NCI-H524 (cell line): ENCODE measurements around the gene HJV.
"Not testable (repeated sequence)": the region's sequence is repeated elsewhere in the genome, so short reads cannot be mapped to it uniquely, and the experiment has no call there.

Source experiments
- DNase-seq, 2 experiments: peaks; one replicate each; lab custom pipeline; 2025; lab: John Stamatoyannopoulos, UW

Gene HJV, protein sequence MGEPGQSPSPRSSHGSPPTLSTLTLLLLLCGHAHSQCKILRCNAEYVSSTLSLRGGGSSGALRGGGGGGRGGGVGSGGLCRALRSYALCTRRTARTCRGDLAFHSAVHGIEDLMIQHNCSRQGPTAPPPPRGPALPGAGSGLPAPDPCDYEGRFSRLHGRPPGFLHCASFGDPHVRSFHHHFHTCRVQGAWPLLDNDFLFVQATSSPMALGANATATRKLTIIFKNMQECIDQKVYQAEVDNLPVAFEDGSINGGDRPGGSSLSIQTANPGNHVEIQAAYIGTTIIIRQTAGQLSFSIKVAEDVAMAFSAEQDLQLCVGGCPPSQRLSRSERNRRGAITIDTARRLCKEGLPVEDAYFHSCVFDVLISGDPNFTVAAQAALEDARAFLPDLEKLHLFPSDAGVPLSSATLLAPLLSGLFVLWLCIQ

DNA sequence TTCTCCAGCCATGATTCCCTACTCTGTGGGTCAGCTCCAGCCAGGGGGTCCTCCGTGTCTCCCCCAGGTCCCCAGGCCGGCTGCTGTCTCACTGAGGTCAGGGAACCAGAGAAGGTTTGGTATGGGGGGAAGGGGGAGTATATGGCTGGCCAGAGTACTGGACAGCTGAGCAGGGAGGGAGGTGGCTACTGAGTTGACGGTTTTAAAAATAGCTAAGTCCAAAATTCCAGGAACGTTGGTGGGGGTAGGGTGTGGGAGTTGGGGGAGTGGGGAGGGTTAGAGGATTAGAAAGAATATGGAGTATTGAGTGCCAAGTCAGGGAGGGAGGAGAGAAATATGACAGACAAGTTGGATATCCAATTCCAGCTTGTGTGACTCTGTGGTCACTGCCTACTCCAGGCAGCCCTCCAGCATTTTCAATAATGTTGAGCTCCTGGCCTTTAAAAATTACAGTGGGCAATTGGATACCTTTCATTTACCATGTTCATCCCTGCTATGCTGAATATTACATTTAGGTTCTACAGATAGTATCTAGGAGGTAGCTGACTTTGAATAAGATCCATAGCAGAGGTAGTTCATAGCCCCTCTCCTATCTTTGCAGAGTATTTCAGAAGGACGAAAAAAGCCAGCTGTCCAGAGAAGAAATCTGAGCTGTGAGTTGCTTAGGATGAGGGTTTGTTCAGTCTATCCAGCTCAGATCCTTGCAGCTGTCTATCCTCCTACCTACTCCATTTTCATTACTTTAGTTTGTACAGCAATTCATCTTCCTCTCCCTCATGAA lies at the start of gene HJV:
Gene HJV (minus strand): TSS at position 114 of the 781 bp plus-strand sequence. CDS start 1,504 bp downstream, outside the sequence.
- DNase-seq = no peak

DNA sequence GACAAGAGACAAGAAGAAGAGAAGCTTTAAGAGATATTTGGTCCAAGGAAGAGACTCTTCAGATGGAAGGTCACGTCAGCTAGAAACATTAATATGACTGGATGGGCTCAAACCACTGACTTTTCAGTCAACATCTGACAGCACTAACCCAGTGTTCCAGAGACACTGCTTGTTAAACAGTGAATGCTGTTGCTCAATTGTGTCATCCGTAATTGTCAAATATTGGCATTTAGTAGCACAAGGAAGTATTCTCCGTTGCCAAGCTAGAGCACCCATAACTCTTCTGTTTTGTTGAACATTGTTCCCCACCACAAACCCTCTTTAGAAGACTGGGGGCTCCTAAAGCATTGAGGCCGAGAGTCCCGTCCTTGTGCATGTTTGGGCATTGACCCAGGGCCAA lies 37.6 kb upstream of the HJV start:
- not testable (repeated sequence) for DNase-seq

DNA sequence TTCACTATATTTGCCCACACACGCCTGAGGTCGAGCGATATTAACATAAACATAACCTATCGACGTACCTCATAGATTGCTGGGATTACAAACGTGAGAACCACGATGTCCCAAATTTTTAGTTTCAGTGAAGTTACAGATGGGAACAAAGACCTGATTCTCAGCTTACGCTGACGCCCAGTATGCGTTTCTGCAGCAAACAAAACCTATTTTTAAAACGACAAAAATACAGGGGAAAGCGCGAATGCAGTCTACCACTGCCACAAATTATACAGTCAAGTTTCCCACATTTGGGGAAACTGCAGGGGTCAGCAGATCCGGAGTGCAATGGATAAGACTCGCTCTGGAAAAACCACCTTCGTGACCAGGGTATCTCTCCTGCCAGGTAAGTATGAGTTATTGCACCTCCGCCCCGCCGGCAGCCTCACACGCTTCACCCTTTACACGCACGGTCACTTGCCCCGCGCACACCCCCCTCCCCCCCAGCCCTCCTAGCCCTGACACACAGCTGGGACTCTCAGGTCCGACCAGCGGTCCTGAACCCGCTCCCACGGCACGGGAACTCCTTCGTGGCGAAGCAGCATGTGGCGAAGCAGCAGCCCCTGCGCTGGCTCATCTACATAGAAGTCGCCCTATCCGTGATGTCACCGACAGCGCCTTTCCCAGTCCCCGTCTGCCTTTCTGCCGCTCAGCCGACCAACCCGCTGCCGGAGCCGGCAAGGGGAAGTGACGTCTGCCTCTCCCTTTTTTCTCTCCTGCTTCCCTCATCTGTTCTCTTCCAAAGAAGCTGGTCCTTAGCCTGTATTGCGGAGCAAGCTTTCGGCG lies 30.5 kb upstream of the HJV start:
- peak; percentile 70 to 77 for DNase-seq

DNA sequence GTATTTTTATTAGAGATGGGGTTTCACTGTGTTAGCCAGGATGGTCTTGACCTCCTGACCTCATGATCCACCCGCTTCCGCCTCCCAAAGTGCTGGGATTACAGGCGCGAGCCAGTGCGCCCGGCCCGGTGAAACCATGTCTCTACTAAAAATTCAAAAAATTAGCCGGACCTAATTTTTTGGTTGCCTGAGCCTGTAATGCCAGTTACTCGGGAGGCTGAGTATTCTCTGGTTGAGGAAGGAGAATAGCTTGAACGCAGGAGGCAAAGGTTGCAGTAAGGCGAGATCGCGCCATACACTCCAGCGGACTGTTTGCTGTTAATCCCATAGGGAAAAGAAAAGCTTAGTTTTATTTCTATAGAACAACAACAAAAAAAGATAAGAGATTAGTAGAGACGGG lies 29.9 kb upstream of the HJV start:
- no peak for DNase-seq

DNA sequence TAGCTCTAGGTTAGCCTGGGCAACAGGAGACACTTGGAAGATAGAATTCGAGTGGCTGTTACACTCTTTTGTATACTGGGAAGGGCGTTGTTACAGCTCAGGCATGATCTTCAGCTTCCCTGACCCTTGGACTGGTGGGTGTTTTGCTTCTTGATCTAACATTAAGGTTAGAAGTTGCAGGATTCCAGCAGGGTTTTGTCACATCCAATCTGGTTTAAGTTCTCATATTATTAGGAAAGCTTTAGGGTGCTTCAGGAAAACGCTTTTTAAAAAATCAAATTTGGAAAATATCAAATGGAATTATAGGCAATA lies 29.1 kb upstream of the HJV start:
- DNase-seq = not testable (repeated sequence)

DNA sequence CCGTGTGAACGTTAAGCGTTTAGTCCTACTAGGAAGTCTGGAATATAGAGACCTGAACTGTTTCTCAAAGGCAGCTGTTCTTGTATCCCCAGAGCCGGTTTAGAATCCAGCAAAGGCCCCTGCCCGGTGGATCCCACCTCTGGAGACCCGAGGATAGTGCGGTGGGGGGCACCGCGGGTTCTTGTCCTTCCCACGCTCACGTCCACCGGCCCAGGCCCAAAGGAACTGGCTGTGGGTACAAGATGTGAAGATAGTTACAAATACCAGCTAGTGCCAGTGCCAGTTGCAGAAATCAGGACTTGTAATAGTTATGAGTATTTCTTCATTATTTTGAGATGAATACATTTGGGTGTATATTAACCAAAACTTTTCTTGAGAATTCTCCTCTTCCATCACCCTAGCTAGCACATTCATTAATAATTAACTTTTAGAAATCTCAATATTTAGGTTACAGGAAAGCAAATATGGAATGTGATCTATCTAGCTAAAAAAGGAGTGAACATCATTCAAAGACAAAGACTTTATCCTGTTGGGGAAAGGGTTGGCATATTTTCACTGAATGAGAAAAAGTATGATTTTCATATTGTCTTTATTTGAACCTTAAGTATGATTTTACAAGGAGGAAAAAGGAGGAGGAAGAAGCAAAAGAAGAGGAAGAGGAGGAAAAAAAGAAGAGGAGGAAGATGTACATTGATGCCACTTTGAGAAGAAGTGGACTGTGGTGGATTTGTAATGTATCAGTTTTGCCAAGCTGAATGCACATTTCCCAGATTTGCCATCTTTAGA lies 28.5 kb upstream of the HJV start:
- not testable (repeated sequence) for DNase-seq

DNA sequence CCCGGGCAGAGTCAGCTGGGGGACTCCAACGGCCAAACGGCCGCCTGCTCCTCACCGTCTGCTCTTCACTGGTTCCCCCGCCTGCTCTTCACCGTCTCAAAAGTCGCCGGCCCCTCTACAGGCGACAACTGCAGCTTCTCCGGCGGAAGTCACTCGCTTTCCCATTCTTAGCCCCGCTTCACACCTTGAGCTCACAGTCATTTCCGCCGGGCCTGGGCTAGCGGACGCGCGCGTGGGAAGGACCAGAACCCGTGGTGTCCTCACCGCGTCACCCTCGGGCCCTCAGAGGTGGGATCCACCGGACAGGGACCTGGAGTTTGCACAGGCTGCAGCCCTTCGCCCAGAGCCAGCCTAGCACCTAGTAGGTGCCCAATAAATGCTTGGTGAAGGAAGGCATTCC lies 27.9 kb upstream of the HJV start:
- DNase-seq = no peak

DNA sequence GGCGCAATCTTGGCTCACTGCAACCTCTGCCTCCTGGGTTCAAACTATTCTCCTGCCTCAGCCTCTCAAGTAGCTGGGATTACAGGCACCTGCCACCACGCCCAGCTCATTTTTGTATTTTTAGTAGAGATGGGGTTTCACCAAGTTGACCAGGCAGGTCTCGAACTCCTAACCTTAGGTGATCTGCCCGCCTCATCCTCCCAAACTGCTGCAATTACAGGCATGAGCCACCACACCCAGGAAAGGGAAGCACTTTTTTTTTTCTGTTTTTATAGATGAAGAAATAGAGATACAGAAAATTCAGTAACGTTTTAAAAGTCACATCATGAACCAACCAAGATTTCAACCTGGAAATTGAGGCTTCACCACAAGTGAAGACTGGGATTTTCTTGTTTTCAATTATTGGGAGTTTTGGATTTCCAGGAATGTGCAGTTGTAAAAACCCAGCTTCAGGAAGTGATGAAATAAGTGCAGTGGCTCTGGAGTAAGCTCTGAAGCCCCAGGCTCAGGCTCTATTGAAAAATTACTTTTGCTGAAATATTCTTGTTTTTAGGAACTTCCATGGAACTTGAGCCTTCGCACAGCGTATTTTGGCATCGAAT lies 27.1 kb upstream of the HJV start:
- DNase-seq = not testable (repeated sequence)

DNA sequence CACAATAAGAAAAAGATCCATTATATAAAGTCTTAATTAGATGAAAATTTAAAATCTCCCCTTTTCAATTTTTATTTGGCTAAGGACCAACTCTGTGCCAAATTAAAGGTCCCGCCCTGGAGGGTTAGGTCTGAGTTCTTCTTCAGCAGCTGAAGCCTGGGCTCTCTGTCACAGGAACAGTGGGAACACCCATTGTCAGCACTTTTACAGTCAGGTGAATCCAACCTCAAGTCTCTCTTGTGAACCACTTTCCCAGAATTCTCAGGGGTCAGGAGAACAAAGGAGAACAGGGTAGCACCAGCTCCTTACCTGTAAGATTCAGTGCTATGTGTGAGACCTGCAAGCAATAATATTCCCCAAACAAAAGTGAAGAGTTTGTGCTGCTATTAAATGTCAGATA lies 25.1 kb upstream of the HJV start:
- no peak for DNase-seq

DNA sequence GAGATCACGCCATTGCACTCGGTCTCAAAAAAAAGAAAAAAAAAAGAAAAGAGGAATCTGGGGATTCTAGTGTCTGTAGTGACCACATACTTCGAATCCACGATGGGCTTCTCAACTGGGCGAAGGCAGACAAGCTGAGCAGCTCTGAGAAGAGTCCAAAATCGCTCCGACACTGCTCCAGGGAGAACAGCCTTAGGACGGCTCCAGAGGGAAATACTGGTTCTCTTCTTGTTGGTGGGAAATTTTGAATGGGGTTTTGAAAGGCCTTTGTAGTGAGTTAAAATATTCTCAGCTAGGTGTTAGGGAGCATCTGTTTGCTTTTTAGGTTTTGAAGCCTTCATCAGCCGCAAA lies 18.3 kb upstream of the HJV start:
- DNase-seq = no peak

DNA sequence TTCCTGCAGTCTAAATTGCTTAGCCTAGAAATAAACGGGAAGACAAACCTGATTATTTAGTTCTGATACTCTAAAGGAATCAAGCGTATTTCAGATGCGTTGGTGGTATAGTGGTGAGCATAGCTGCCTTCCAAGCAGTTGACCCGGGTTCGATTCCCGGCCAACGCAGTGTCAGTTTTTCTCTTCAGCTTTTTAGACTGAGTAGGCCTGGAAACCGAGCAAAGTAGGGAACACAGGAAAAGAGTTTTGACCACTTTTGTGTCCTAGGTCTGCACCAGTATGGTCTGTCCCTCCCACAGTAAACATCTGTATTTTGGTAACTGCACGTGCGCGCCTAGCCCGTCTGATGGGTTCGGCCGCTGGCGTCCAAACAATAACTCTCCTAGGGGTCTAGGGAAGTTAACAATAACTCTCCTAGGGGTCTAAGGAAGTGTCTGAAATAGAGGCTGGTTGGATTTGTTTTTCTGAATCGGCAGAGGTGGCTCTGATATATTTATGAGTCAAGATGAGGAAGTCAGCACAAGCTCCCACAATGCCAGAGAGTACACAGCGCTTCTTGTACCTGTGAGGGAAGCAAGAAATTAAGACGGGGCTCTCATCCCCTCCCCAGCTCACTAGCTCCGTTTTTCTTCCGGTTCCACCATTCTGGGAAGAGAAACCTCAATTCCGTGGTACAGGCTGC lies 15.6 kb upstream of the HJV start:
- DNase-seq = peak; percentile 58 to 85

DNA sequence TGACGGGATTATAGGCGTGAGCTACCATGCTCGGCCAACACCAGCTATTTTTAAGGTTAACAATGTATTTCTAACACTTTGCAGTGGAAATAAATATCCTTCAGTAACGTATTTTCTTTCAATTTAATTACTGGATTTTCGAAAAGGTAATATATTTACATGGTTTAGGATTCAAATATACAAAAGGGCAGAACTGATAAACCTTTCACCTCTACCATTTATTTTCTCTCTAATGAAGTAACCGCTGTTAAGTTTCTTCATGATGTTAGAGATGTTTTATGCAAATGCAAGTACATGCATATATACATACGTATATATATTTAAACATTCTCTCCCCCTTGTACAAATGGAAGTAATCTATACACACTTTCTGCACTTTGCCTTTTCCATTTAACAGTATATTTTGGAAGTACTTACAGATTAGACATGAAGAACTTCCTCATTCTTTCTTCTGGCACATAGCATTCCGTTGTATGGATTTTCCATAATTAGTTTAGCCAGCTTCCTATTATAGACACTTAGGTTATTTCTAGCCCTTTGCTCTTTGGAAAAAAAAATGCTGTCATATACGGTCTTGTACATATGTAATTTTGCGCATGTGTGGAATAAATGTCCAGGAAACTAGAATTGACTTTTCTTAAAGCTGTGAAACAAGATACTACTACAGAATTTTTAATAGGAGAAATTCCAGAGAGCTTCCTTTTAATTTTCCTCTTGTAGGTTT lies 14.9 kb upstream of the HJV start:
- no peak for DNase-seq

DNA sequence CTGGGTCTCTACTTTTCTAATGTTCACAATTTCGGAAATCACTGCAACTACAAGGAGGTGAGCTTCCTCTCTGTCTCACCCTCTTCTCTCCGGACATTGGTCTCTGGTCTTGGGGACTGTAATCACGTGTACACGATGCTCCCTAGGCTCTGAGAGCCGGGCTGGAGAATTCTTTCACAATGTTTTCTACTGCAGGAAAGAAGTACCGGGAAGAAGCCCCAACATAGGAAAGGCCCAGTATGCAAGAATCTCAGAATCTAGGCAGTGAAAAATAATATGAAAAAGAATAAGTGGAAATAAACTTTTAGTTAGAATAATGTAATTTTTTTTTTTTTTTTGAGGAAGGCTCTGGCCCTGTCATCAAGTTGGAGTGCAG lies 13.5 kb upstream of the HJV start:
- DNase-seq = peak; percentile 11 to 35

DNA sequence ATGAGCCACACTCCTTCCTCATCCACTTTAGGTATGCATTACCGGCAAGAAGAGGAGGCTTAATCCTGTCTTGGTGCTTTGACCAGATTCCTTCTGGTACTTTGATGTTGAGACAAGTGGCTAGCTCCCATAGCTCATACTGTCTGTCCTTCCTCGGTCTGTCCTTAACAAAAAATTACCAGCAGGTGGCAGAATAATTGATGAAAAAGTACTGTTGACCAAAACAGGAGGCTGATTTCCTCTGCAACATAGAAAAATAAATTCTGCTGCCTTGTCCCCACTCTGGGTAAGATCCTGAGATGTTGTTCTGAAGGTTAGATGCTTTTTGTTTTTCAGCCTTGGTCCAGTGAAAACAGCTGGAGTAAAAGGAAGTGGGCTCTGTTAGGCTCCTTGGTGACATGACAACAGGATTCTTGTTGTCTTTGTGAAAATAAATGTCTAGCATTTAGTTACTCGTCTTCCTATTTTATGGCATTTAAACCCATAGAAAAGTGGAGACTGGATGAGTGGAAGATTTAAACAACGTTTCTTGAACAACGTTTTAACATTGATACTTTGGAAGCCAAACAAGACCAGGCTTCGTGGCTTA lies 11.2 kb upstream of the HJV start:
- DNase-seq = peak in 1 of 2 experiments; percentile 56

DNA sequence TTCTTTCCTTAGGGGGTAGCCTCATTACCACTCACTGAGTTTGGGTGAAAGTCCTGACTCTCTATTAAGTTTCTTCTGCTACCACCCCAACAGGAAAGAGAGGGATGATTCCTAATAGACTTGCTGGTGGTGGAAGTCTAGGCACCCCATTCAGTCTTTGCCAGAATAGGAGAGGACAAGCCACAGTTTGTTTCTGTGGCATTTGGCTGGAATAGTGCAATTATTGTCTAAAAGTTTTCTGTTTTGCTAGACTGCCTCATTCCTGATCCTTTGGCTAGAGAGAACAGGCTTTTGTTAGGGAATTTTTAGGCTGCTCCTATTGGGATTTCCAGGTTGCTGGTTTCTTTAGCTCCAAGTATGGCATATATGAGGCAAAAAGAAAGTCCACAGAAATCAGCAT lies 9.9 kb upstream of the HJV start:
- no peak for DNase-seq

DNA sequence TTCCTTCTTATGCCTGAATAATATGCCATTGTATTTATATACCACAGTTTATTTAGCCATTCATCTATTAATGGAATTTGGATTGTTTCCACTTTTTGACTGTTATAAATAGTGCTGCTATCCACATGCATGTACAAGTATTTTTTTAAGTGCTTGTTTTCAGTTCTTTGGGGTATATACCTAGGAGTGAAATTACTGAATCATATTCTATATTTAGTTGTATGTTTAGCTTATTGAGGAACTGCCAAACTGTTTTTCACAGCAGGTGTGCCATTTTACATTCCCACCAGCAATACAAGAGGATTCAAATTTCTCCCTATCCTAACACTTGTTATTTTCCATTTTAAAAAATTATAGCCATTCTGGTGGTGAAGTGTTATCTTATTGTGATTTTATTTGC lies 7.6 kb upstream of the HJV start:
- DNase-seq = no peak

DNA sequence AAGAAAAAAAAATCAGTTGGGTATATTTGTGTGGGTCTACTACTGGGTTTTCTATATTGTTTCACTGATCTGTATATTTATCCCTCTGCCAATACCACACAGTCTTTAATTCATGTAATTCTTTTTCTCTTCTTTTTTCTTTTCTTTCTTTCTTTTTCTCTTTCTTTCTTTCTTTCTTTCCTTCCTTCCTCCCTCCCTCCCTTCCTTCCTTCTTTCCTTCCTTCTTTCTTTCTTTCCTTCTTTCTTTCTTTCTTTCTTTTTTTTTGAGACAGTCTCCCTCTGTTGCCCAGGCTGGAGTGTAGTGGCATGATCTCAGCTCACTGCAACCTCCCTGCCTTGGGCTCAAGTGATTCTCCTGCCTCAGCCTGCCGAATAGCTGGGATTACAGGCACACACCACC lies 5.1 kb upstream of the HJV start:
- not testable (repeated sequence) for DNase-seq

DNA sequence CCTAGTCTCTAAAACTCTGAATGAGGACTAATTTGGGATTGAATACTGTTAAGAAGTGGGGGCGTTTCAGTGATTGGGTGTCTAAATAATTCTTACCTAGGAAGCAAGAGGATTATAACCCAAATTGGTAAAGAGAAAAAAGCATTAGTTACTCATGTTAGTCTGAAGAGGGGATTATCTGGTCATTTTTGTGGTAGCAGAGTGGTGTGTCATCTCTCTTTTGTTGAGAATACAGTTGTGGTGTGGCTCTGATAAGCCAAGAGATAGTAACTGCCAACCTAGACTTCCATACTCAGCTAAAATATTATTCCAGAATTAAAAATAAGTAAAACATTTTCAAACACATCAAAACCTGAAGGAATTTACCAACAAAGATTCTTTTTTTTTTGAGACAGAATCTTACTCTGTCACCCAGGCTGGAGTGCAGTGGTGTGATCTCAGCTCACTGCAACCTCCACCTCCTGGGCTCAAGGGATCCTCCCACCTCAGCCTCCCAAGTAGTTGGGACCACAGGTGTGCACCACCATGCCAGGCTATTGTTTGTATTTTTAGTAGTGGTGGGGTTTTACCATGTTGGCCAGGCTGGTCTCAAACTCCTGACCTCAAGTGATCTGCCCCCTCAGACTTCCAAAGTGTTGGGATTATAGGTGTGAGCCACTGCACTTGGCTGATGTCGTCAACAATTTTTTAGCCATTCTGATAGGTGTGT lies 4.4 kb upstream of the HJV start:
- not testable (repeated sequence) for DNase-seq
